ENCODE results near the gene MAGI3. TPM values are rescaled to one million over a fixed set of nuclear protein-coding genes. Genes with fewer than 3 reads are reported as not detected.

The MAGI3 gene
- total and polyA plus RNA-seq, 12 donors = 3.3 to 17.6 (median 11.8) TPM

GRCh38 chr1:113533061-113533460, 142.7 kb downstream of the MAGI3 start:
- H3K36me3 ChIP-seq (replicated peaks in 1 of 2) = no peaks in the 10 kb centered on the region
- no peak overlapping the region for H3K27ac ChIP-seq
- H3K4me1 ChIP-seq (replicated peaks in 1 of 2) = no peaks in the 10 kb centered on the region
- DNase-seq = no peak
- H3K9me3 ChIP-seq (replicated peaks in 1 of 3) = no peaks in the 10 kb centered on the region
- TF ChIP-seq POLR2A (IDR thresholded peaks at IDR 0.05) (no peak), CTCF (IDR thresholded peaks at IDR 0.05) (no peak)
- 82 to 98% (median 96%) methylated on average over 3 of the region's 3 CpGs for WGBS, 4 donors
- intact Hi-C loops (cut with DNase I) = no loop called here
- no peak overlapping the region for H3K4me3 ChIP-seq
- no peaks in the 10 kb centered on the region for H3K27me3 ChIP-seq

GRCh38 chr1:113534130-113534817, 144.0 kb downstream of the MAGI3 start:
- Histone ChIP-seq H3K27me3 (no peaks in the 10 kb centered on the region), H3K4me1 (replicated peaks in 1 of 2) (no peaks in the 10 kb centered on the region), H3K9me3 (replicated peaks in 1 of 3) (no peaks in the 10 kb centered on the region), H3K27ac (no peak overlapping the region), H3K4me3 (no peak overlapping the region), H3K36me3 (replicated peaks in 1 of 2) (no peaks in the 10 kb centered on the region)
- TF ChIP-seq POLR2A (IDR thresholded peaks at IDR 0.05) = no peak
- no peak for TF ChIP-seq CTCF (IDR thresholded peaks at IDR 0.05)
- WGBS, 4 donors = 93 to 96% (median 94%) methylated on average over 4 of the region's 4 CpGs
- no peak for DNase-seq
- intact Hi-C loops (cut with DNase I) = no loop called here

- Histone ChIP-seq H3K27ac (no peak overlapping the region), H3K36me3 (replicated peaks in 1 of 2) (no peaks in the 10 kb centered on the region), H3K9me3 (replicated peaks in 1 of 3) (no peaks in the 10 kb centered on the region), H3K4me3 (no peak overlapping the region), H3K4me1 (replicated peaks in 1 of 2) (no peaks in the 10 kb centered on the region), H3K27me3 (no peaks in the 10 kb centered on the region)
- TF ChIP-seq POLR2A (IDR thresholded peaks at IDR 0.05) (no peak), CTCF (IDR thresholded peaks at IDR 0.05) (no peak)
- WGBS, 4 donors = 83 to 95% (median 86%) methylated on average over 1 of the region's 1 CpG
- intact Hi-C loops (cut with DNase I) = no loop called here
- DNase-seq = no peak
These were observed 144.6 kb downstream of the MAGI3 start for GRCh38 chr1:113534875-113535274.

GRCh38 chr1:113536182-113536780, 146.0 kb downstream of the MAGI3 start:
- WGBS, 4 donors = 84 to 92% (median 87%) methylated on average over 1 of the region's 1 CpG
- Histone ChIP-seq H3K36me3 (replicated peaks in 1 of 2) (no peaks in the 10 kb centered on the region), H3K4me1 (replicated peaks in 1 of 2) (no peaks in the 10 kb centered on the region), H3K9me3 (replicated peaks in 1 of 3) (no peaks in the 10 kb centered on the region), H3K4me3 (no peak overlapping the region), H3K27ac (no peak overlapping the region), H3K27me3 (no peaks in the 10 kb centered on the region)
- no peak for TF ChIP-seq CTCF (IDR thresholded peaks at IDR 0.05)
- no peak for TF ChIP-seq POLR2A (IDR thresholded peaks at IDR 0.05)
- DNase-seq = no peak
- intact Hi-C loops (cut with DNase I) = no loop called here

All from adrenal gland (tissue), 12 donors.